Body of pancreas (tissue), 4 donors: ENCODE results near the gene ADAMTS17. TPM values are rescaled to one million over a fixed set of nuclear protein-coding genes. Genes with fewer than 3 reads are reported as not detected.

Source experiments
- ATAC-seq: fragments of 150-250 bp; one replicate; pipeline ENCODE4 v1.9.1; 2016
- DNase-seq, 4 donors: peaks; one replicate each; pipeline ENCODE4 v3.0.0-alpha.2; 2019
- H3K27ac ChIP-seq, 4 donors: fragments of 200-600 bp; sonication (generic); 1 replicate in 3 of 4; 2 replicates in 1 of 4; pipeline versions ENCODE4 v1.5.1 to v1.6.1; 2016 to 2019; ENCODE audit warnings: mild to moderate bottlenecking in 1 of 4, mixed read lengths in 1 of 4, moderate library complexity in 1 of 4
- H3K27me3 ChIP-seq, 2 donors: fragments of 200-600 bp; sonication (generic); one replicate each; pipeline ENCODE4 v1.6.0; 2016; ENCODE audit warnings: mild to moderate bottlenecking in 1 of 2
- H3K36me3 ChIP-seq, 2 donors: fragments of 200-600 bp; sonication (generic); replicated peaks in 1 of 2; 2 replicates each; pipeline ENCODE4 v1.5.1; 2016; ENCODE audit warnings: low read depth in 2 of 2; ENCODE audit not compliant: insufficient read depth in 1 of 2
- H3K4me1 ChIP-seq: fragments of 200-600 bp; sonication (generic); one replicate; pipeline ENCODE4 v1.6.0; 2016
- H3K4me3 ChIP-seq, 2 donors: fragments of 200-600 bp; sonication (generic); 1 replicate in 1 of 2; 2 replicates in 1 of 2; pipeline ENCODE4 v1.5.1; 2016 to 2019
- H3K9me3 ChIP-seq, 3 donors: fragments of 200-600 bp; sonication (generic); 1 replicate in 2 of 3; 2 replicates in 1 of 3; pipeline ENCODE4 v1.5.1; 2016
- CTCF ChIP-seq, 7 experiments: fragments of 450-650 bp in 4 of 7; fragments of 200-600 bp in 3 of 7; sonication (generic) in 3 of 7; IDR thresholded peaks; one replicate each; pipeline ENCODE4 v1.5.1; 2016 to 2019; ENCODE audit warnings: antibody characterized with exemption in 7 of 7
- POLR2A ChIP-seq, 3 donors: fragments of 450-650 bp; IDR thresholded peaks; one replicate each; pipeline ENCODE4 v1.6.1; 2016; ENCODE audit warnings: antibody characterized with exemption in 3 of 3, mild to moderate bottlenecking in 2 of 3
- WGBS, 2 donors: methylation state at CpG; one replicate each; pipeline ENCODE4 v1.1.5; 2017; 5-methylcytosine and 5-hydroxymethylcytosine counted together
- intact Hi-C: fragments of 100-400 bp; cut with DNase I; formaldehyde crosslinking; loops from one replicate; pipeline ENCODE4 v1.15.1; 2023
- total RNA-seq, 2 donors: library from RNA; depleted of rRNA; stranded (reverse); fragments of >200 nt; gene quantifications; one replicate each; pipeline ENCODE4 v1.1.0, GENCODE V29; 2016

Gene ADAMTS17
- total RNA-seq, 2 donors from 2014 or later: 24.6 to 26.0 TPM

GRCh38 chr15:100097342-100098127, 244.2 kb downstream of the ADAMTS17 start:
- DNase-seq (no peak), ATAC-seq (no peak)
- no peaks in the 10 kb centered on the region for H3K27me3 ChIP-seq
- peaks cover 0 to 2% of the 10 kb centered on the region in 2 donors for H3K36me3 ChIP-seq
- no peak for TF ChIP-seq POLR2A (IDR thresholded peaks at IDR 0.05)
- TF ChIP-seq CTCF (IDR thresholded peaks at IDR 0.05): no peak
- no peaks in the 10 kb centered on the region for H3K4me1 ChIP-seq
- H3K27ac ChIP-seq: no peak overlapping the region
- intact Hi-C loops: no loop called here
- H3K4me3 ChIP-seq: no peak overlapping the region
- no peaks in the 10 kb centered on the region for H3K9me3 ChIP-seq
- 92 to 96% methylated on average over 13 of the region's 13 CpGs for WGBS, 2 donors

GRCh38 chr15:100096700-100097099, 245.1 kb downstream of the ADAMTS17 start:
- Histone ChIP-seq H3K36me3 (peaks cover 0 to 2% of the 10 kb centered on the region in 2 donors), H3K27me3 (no peaks in the 10 kb centered on the region), H3K4me1 (no peaks in the 10 kb centered on the region), H3K4me3 (no peak overlapping the region), H3K9me3 (no peaks in the 10 kb centered on the region), H3K27ac (no peak overlapping the region)
- 89 to 96% methylated on average over 4 of the region's 4 CpGs for whole genome bisulfite sequencing, 2 donors
- ATAC-seq (no peak), DNase-seq (no peak)
- no peak for TF ChIP-seq POLR2A (IDR thresholded peaks at IDR 0.05)
- TF ChIP-seq CTCF (IDR thresholded peaks at IDR 0.05): no peak
- intact Hi-C loops: no loop called here

GRCh38 chr15:100096248-100096600, 245.6 kb downstream of the ADAMTS17 start:
- 91 to 94% methylated on average over 9 of the region's 9 CpGs for WGBS, 2 donors
- Histone ChIP-seq H3K27ac (no peak overlapping the region), H3K36me3 (peaks cover 0 to 3% of the 10 kb centered on the region in 2 donors), H3K4me3 (no peak overlapping the region), H3K4me1 (no peaks in the 10 kb centered on the region), H3K27me3 (no peaks in the 10 kb centered on the region), H3K9me3 (no peaks in the 10 kb centered on the region)
- ATAC-seq (no peak), DNase-seq (no peak)
- intact Hi-C loops: no loop called here
- no peak for TF ChIP-seq POLR2A (IDR thresholded peaks at IDR 0.05)

GRCh38 chr15:100095541-100096247, 246.1 kb downstream of the ADAMTS17 start:
- intact Hi-C loops: no loop called here
- Histone ChIP-seq H3K9me3 (no peaks in the 10 kb centered on the region), H3K4me3 (no peak overlapping the region), H3K27me3 (no peaks in the 10 kb centered on the region), H3K4me1 (no peaks in the 10 kb centered on the region), H3K36me3 (peaks cover 0 to 5% of the 10 kb centered on the region in 2 donors), H3K27ac (no peak overlapping the region)
- no peak for DNase-seq
- no peak for ATAC-seq
- 90% methylated on average over 13 of the region's 13 CpGs for WGBS, 2 donors
- TF ChIP-seq CTCF (IDR thresholded peaks at IDR 0.05): no peak
- TF ChIP-seq POLR2A (IDR thresholded peaks at IDR 0.05): no peak

GRCh38 chr15:100094127-100094510, 247.7 kb downstream of the ADAMTS17 start:
- H3K36me3 ChIP-seq: peaks cover 0 to 5% of the 10 kb centered on the region in 2 donors
- H3K4me3 ChIP-seq: no peak overlapping the region
- TF ChIP-seq POLR2A (IDR thresholded peaks at IDR 0.05) (no peak), CTCF (IDR thresholded peaks at IDR 0.05) (no peak)
- H3K4me1 ChIP-seq: no peaks in the 10 kb centered on the region
- WGBS, 2 donors: 83 to 90% methylated on average over 3 of the region's 3 CpGs
- intact Hi-C loops: no loop called here
- no peak overlapping the region for H3K27ac ChIP-seq
- H3K27me3 ChIP-seq: no peaks in the 10 kb centered on the region
- ATAC-seq: no peak
- no peak for DNase-seq
- no peaks in the 10 kb centered on the region for H3K9me3 ChIP-seq
